HepG2 (cell line): ENCODE results near the gene AGXT. TPM values are rescaled to one million over a fixed set of nuclear protein-coding genes. Genes with fewer than 3 reads are reported as not detected.

Experiments
- ATF7-NPFF ChIP-seq: sonication (generic); formaldehyde crosslinking; IDR thresholded peaks from 2 replicates; pipeline ENCODE4 v1.8.1; 2023; ENCODE audit warnings: mild to moderate bottlenecking, low read depth, missing genetic modification reagents, moderate library complexity
- BRD4 ChIP-seq: sonication (generic); formaldehyde crosslinking; IDR thresholded peaks from 2 replicates; pipeline ENCODE4 v1.4.0; 2020; ENCODE audit warnings: missing genetic modification reagents
- CBX5 ChIP-seq: sonication (generic); formaldehyde crosslinking; IDR thresholded peaks from 2 replicates; pipeline ENCODE4 v1.4.0; 2020; ENCODE audit warnings: missing genetic modification reagents, borderline replicate concordance
- CCDC6 ChIP-seq: sonication (generic); formaldehyde crosslinking; IDR thresholded peaks from 2 replicates; pipeline ENCODE4 v1.8.1; 2022; ENCODE audit warnings: mild to moderate bottlenecking, missing genetic modification reagents, moderate library complexity
- DNMT1 ChIP-seq: sonication (generic); formaldehyde crosslinking; IDR thresholded peaks from 2 replicates; pipeline ENCODE4 v1.5.1; 2020; ENCODE audit warnings: mild to moderate bottlenecking, missing genetic modification reagents
- EP300 ChIP-seq, 3 experiments: sonication (generic) in 1 of 3; formaldehyde crosslinking in 1 of 3; IDR thresholded peaks; 2 replicates each; pipeline versions ENCODE4 v1.5.1 to v1.6.1; 2011 to 2020; ENCODE audit warnings: low read depth in 2 of 3, low read length in 2 of 3, borderline replicate concordance in 1 of 3, improper control_type of control experiment in 1 of 3, mild to moderate bottlenecking in 1 of 3, missing genetic modification reagents in 1 of 3, moderate library complexity in 1 of 3
- GTF3A ChIP-seq: sonication (generic); formaldehyde crosslinking; conservative IDR thresholded peaks from 2 replicates; pipeline ENCODE4 v1.4.0; 2020; ENCODE audit warnings: mild to moderate bottlenecking, missing genetic modification reagents
- HMGA1 ChIP-seq: sonication (generic); formaldehyde crosslinking; conservative IDR thresholded peaks from 2 replicates; pipeline ENCODE4 v1.4.0; 2020; ENCODE audit warnings: missing genetic modification reagents
- KMT2B ChIP-seq: IDR thresholded peaks from 2 replicates; pipeline ENCODE4 v1.6.1; 2016; ENCODE audit warnings: missing genetic modification reagents, missing compliant biosample characterization
- MTF2 ChIP-seq: sonication (generic); formaldehyde crosslinking; IDR thresholded peaks from 2 replicates; pipeline ENCODE4 v1.5.0; 2020; ENCODE audit warnings: missing genetic modification reagents, borderline replicate concordance
- PHB2 ChIP-seq: fragments of 450-650 bp; IDR thresholded peaks from 2 replicates; pipeline ENCODE4 v1.6.1; 2018; ENCODE audit not compliant: partially characterized antibody
- RARA ChIP-seq: IDR thresholded peaks from 2 replicates; pipeline ENCODE4 v1.6.1; 2016; ENCODE audit warnings: missing genetic modification reagents, missing compliant biosample characterization
- SALL2 ChIP-seq: sonication (generic); formaldehyde crosslinking; IDR thresholded peaks from 2 replicates; pipeline ENCODE4 v1.8.1; 2023; ENCODE audit warnings: mild to moderate bottlenecking, missing genetic modification reagents, inconsistent platforms
- TRIM22 ChIP-seq: fragments of 450-650 bp; IDR thresholded peaks from 2 replicates; pipeline ENCODE4 v1.6.1; 2017
- ZBTB39 ChIP-seq: sonication (generic); formaldehyde crosslinking; IDR thresholded peaks from 2 replicates; pipeline ENCODE4 v1.5.0; 2020; ENCODE audit warnings: missing genetic modification reagents
- ZMYM3 ChIP-seq: sonication (generic); formaldehyde crosslinking; IDR thresholded peaks from 2 replicates; pipeline ENCODE4 v1.5.1; 2020; ENCODE audit warnings: mild to moderate bottlenecking, missing genetic modification reagents
- ZNF331 ChIP-seq: sonication (generic); formaldehyde crosslinking; IDR thresholded peaks from 2 replicates; pipeline ENCODE4 v1.4.0; 2020; ENCODE audit warnings: missing genetic modification reagents
- ZNF710 ChIP-seq: sonication (generic); formaldehyde crosslinking; IDR thresholded peaks from 2 replicates; pipeline ENCODE4 v1.5.0; 2020; ENCODE audit warnings: mild to moderate bottlenecking, missing genetic modification reagents, borderline replicate concordance
- ZNF746 ChIP-seq: sonication (generic); formaldehyde crosslinking; IDR thresholded peaks from 2 replicates; pipeline ENCODE4 v1.8.0; 2022; ENCODE audit warnings: mild to moderate bottlenecking, missing genetic modification reagents
- ZNF749 ChIP-seq: sonication (generic); formaldehyde crosslinking; IDR thresholded peaks from 2 replicates; pipeline ENCODE4 v1.8.0; 2022; ENCODE audit warnings: mild to moderate bottlenecking, missing genetic modification reagents, moderate library complexity, borderline replicate concordance
- ZNF891 ChIP-seq: sonication (generic); formaldehyde crosslinking; IDR thresholded peaks from 2 replicates; pipeline ENCODE4 v1.5.0; 2020; ENCODE audit warnings: mild to moderate bottlenecking, missing genetic modification reagents
- ZSCAN21 ChIP-seq: sonication (generic); formaldehyde crosslinking; IDR thresholded peaks from 2 replicates; pipeline ENCODE4 v1.8.0; 2022; ENCODE audit warnings: mild to moderate bottlenecking, missing genetic modification reagents, moderate library complexity, borderline replicate concordance
- polyA plus RNA-seq, 8 experiments: library from polyadenylated mRNA; depleted of rRNA in 3 of 8; stranded (reverse) in 7 of 8; unstranded in 1 of 8; fragments of >200 nt; fragmentation: Illumina TruSeq in 4 of 8; extraction: Trizol in 4 of 8; gene quantifications; 2 replicates each; pipeline versions ENCODE4 v1.2.1 to v1.2.3, GENCODE V29; 2011 to 2016; ENCODE audit warnings: low read depth in 4 of 8, missing spikeins in 1 of 8, mixed read lengths in 1 of 8; ENCODE audit not compliant: insufficient read depth in 1 of 8
- total RNA-seq, 5 experiments: library from RNA; depleted of rRNA; stranded (reverse); fragments of >200 nt; fragmentation: Illumina TruSeq; extraction: Trizol; gene quantifications; 2 replicates each; pipeline ENCODE4 v1.2.3, GENCODE V29; 2016; ENCODE audit warnings: low read depth in 1 of 5

The AGXT gene
- total and polyA plus RNA-seq, 2 of the 13 experiments (the other 11 are each of a cell fraction or from before 2014, with no cell fraction given): 41.9 to 96.1 TPM

GRCh38 chr2:240913810-240914644, 45.4 kb downstream of the AGXT start (continued):
- TF ChIP-seq TRIM22: no peak
- TF ChIP-seq ZNF746 (CRISPR knock-in tag): no peak
- TF ChIP-seq ZNF891: 0 out of 2 replicates have a peak, but pooled peaks have one; percentile 9
- TF ChIP-seq KMT2B (CRISPR knock-in tag): no peak
- 0 out of 2 replicates have a peak, but pooled peaks have one; percentile 29 for TF ChIP-seq CCDC6 (CRISPR knock-in tag)
- TF ChIP-seq MTF2 (CRISPR knock-in tag): peak; percentile 98
- no peak for TF ChIP-seq SALL2 (CRISPR knock-in tag)
- 0 out of 2 replicates have a peak, but pooled peaks have one; percentile 8 for TF ChIP-seq RARA (CRISPR knock-in tag)
- TF ChIP-seq ZNF749 (CRISPR knock-in tag): no peak
- TF ChIP-seq ZBTB39: 0 out of 2 replicates have a peak, but pooled peaks have one; percentile 42
- TF ChIP-seq BRD4 (CRISPR knock-in tag): no peak
- peak; percentile 15; the same call in 1 of the 2 replicates for TF ChIP-seq DNMT1 (CRISPR knock-in tag)
- TF ChIP-seq ZSCAN21: peak; percentile 63; the same call in 1 of the 2 replicates
- TF ChIP-seq ZNF331 (CRISPR knock-in tag): 0 out of 2 replicates have a peak, but pooled peaks have one; percentile 21
- 0 out of 2 replicates have a peak, but pooled peaks have one; percentile 32 for TF ChIP-seq ZNF710 (CRISPR knock-in tag)
- peak; percentile 47; the same call in 1 of the 2 replicates for TF ChIP-seq ZMYM3 (CRISPR knock-in tag)
- TF ChIP-seq PHB2: no peak
- TF ChIP-seq HMGA1 (CRISPR knock-in tag): no peak
- TF ChIP-seq CBX5 (CRISPR knock-in tag): peak; percentile 65; the same call in 1 of the 2 replicates
- no peak for TF ChIP-seq EP300 (IDR thresholded peaks at IDR 0.05; ENCODE audit: low read depth in 2 of 2, low read length in 2 of 2)
- TF ChIP-seq EP300 (CRISPR knock-in tag; IDR thresholded peaks at IDR 0.05; ENCODE audit: borderline replicate concordance): no peak
- TF ChIP-seq GTF3A (CRISPR knock-in tag): no peak
- peak; percentile 42; the same call in 1 of the 2 replicates for TF ChIP-seq ATF7-NPFF (CRISPR knock-in tag)
